ENCODE measurements around the gene CDH11. TPM values are rescaled to one million over a fixed set of nuclear protein-coding genes. Genes with fewer than 3 reads are reported as not detected.

CDH11 gene
- total and polyA plus RNA-seq, 10 of the 15 experiments (the other 5 are each of a cell fraction or from before 2014, with no cell fraction given): 0.31 to 9.7 (median 0.87) TPM

- in situ Hi-C loops (cut with MboI) (loop anchor here (25.0 kb wide), 1 partner anchor 1015 kb away; no protein-coding TSS in a partner anchor), intact Hi-C loops (cut with micrococcal nuclease; ENCODE audit: unreplicated experiment) (no loop called here)
- FAIRE-seq: no peak
Measured at GRCh38 chr16:65102326-65102725, 19.5 kb downstream of the CDH11 start.

More at GRCh38 chr16:65102326-65102725, 19.5 kb downstream of the CDH11 start:
- no peak overlapping the region for H2AFZ ChIP-seq (ENCODE audit: control insufficient read depth, low read depth, low read length)
- H3K9ac ChIP-seq (ENCODE audit: control insufficient read depth, insufficient read depth, low read length): no peak overlapping the region
- no peaks in the 10 kb centered on the region for H3K36me3 ChIP-seq (ENCODE audit: control insufficient read depth in 2 of 2, insufficient read depth in 2 of 2, low read length in 1 of 2)
- ChIA-PET SMC1A (ENCODE audit: uncharacterized antibody, unreplicated experiment) (no interaction called here), POLR2A (no interaction called here), RAD21 (ENCODE audit: unreplicated experiment) (no interaction called here), CTCF (no interaction called here)
- no peaks in the 10 kb centered on the region for H3K9me3 ChIP-seq (replicated peaks; ENCODE audit: control insufficient read depth, insufficient read depth, low read length)
- no peak for TF ChIP-seq IKZF2 (IDR thresholded peaks at IDR 0.05)
- TF ChIP-seq CEBPB (IDR thresholded peaks at IDR 0.05; ENCODE audit: borderline replicate concordance in 1 of 2, low read depth in 2 of 2, low read length in 2 of 2): no peak
- TF ChIP-seq POLR2AphosphoS5 (IDR thresholded peaks at IDR 0.05; ENCODE audit: low read length): no peak
- TF ChIP-seq RUNX3 (IDR thresholded peaks at IDR 0.05; ENCODE audit: low read length): no peak
- TF ChIP-seq, protein P1, sequence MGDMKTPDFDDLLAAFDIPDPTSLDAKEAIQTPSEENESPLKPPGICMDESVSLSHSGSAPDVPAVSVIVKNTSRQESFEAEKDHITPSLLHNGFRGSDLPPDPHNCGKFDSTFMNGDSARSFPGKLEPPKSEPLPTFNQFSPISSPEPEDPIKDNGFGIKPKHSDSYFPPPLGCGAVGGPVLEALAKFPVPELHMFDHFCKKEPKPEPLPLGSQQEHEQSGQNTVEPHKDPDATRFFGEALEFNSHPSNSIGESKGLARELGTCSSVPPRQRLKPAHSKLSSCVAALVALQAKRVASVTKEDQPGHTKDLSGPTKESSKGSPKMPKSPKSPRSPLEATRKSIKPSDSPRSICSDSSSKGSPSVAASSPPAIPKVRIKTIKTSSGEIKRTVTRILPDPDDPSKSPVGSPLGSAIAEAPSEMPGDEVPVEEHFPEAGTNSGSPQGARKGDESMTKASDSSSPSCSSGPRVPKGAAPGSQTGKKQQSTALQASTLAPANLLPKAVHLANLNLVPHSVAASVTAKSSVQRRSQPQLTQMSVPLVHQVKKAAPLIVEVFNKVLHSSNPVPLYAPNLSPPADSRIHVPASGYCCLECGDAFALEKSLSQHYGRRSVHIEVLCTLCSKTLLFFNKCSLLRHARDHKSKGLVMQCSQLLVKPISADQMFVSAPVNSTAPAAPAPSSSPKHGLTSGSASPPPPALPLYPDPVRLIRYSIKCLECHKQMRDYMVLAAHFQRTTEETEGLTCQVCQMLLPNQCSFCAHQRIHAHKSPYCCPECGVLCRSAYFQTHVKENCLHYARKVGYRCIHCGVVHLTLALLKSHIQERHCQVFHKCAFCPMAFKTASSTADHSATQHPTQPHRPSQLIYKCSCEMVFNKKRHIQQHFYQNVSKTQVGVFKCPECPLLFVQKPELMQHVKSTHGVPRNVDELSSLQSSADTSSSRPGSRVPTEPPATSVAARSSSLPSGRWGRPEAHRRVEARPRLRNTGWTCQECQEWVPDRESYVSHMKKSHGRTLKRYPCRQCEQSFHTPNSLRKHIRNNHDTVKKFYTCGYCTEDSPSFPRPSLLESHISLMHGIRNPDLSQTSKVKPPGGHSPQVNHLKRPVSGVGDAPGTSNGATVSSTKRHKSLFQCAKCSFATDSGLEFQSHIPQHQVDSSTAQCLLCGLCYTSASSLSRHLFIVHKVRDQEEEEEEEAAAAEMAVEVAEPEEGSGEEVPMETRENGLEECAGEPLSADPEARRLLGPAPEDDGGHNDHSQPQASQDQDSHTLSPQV (IDR thresholded peaks at IDR 0.05): no peak
- no peak for TF ChIP-seq RCOR1 (conservative IDR thresholded peaks at IDR 0.05; ENCODE audit: low read depth, low read length)
- TF ChIP-seq, protein P2, sequence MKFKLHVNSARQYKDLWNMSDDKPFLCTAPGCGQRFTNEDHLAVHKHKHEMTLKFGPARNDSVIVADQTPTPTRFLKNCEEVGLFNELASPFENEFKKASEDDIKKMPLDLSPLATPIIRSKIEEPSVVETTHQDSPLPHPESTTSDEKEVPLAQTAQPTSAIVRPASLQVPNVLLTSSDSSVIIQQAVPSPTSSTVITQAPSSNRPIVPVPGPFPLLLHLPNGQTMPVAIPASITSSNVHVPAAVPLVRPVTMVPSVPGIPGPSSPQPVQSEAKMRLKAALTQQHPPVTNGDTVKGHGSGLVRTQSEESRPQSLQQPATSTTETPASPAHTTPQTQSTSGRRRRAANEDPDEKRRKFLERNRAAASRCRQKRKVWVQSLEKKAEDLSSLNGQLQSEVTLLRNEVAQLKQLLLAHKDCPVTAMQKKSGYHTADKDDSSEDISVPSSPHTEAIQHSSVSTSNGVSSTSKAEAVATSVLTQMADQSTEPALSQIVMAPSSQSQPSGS (IDR thresholded peaks at IDR 0.05; ENCODE audit: low read length): no peak
- TF ChIP-seq, protein P3, sequence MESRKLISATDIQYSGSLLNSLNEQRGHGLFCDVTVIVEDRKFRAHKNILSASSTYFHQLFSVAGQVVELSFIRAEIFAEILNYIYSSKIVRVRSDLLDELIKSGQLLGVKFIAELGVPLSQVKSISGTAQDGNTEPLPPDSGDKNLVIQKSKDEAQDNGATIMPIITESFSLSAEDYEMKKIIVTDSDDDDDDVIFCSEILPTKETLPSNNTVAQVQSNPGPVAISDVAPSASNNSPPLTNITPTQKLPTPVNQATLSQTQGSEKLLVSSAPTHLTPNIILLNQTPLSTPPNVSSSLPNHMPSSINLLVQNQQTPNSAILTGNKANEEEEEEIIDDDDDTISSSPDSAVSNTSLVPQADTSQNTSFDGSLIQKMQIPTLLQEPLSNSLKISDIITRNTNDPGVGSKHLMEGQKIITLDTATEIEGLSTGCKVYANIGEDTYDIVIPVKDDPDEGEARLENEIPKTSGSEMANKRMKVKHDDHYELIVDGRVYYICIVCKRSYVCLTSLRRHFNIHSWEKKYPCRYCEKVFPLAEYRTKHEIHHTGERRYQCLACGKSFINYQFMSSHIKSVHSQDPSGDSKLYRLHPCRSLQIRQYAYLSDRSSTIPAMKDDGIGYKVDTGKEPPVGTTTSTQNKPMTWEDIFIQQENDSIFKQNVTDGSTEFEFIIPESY (IDR thresholded peaks at IDR 0.05): no peak
- no peak for TF ChIP-seq TARDBP (IDR thresholded peaks at IDR 0.05; ENCODE audit: borderline replicate concordance)
- TF ChIP-seq, protein P4, sequence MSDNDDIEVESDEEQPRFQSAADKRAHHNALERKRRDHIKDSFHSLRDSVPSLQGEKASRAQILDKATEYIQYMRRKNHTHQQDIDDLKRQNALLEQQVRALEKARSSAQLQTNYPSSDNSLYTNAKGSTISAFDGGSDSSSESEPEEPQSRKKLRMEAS (IDR thresholded peaks at IDR 0.05; ENCODE audit: low read depth, low read length): no peak
- no peak for TF ChIP-seq DPF2 (IDR thresholded peaks at IDR 0.05)
- no peak for TF ChIP-seq POU2F2 (IDR thresholded peaks at IDR 0.05; ENCODE audit: borderline replicate concordance, low read depth, low read length)
- no peak for TF ChIP-seq EP300 (IDR thresholded peaks at IDR 0.05; ENCODE audit: borderline replicate concordance in 1 of 2, control insufficient read depth in 1 of 2, low read depth in 2 of 2, low read length in 2 of 2)
- TF ChIP-seq KAT2A (conservative IDR thresholded peaks at IDR 0.05; ENCODE audit: control insufficient read depth, low read depth, low read length): no peak
- no peak for TF ChIP-seq NRF1 (conservative IDR thresholded peaks at IDR 0.05; ENCODE audit: low read depth, low read length)
- no peaks in the 10 kb centered on the region for H3K27me3 ChIP-seq (replicated peaks in 1 of 2; ENCODE audit: control insufficient read depth in 2 of 2, insufficient read depth in 2 of 2, low read length in 1 of 2)
- DNase-seq (ENCODE audit: low read depth, low spot score): no peak
- BruUV-seq (replicated peaks): no TSS peak
- H3K4me3 ChIP-seq: no peak overlapping the region
- no peaks in the 10 kb centered on the region for H3K79me2 ChIP-seq (ENCODE audit: control insufficient read depth, insufficient read depth, low read length)
- 0% methylated on average over 1 of the region's 1 CpG for WGBS (ENCODE audit: insufficient coverage, insufficient replicate concordance, low lambda C conversion rate, missing lambda C conversion rate)
- H3K4me2 ChIP-seq (ENCODE audit: control insufficient read depth, insufficient read depth): no peak overlapping the region
- ATAC-seq: no peak
- H3K4me1 ChIP-seq (ENCODE audit: control insufficient read depth, insufficient read depth, low read length): no peaks in the 10 kb centered on the region
- no peaks in the 10 kb centered on the region for H4K20me1 ChIP-seq (ENCODE audit: control insufficient read depth, insufficient read depth)
- H3K27ac ChIP-seq (ENCODE audit: control insufficient read depth, insufficient read depth): no peak overlapping the region

Measured in GM12878 (cell line).